ENCODE measurements around the gene GPR65.

GPR65 gene

GRCh38 chr14:88005050-88005481 lies at the start of gene GPR65:
Gene GPR65, plus strand, starts transcription at chr14:88005135. Its CDS starts 5,713 bp downstream, at chr14:88010848.
- DNase-seq (ENCODE audit: low spot score), result no peak

GRCh38 chr14:87955501-87955900 lies 49.4 kb upstream of the GPR65 start:
- no peak for DNase-seq (ENCODE audit: low spot score)

- no peak for DNase-seq (ENCODE audit: low spot score)
Measured at GRCh38 chr14:87960013-87960787, 44.7 kb upstream of the GPR65 start.

DNA sequence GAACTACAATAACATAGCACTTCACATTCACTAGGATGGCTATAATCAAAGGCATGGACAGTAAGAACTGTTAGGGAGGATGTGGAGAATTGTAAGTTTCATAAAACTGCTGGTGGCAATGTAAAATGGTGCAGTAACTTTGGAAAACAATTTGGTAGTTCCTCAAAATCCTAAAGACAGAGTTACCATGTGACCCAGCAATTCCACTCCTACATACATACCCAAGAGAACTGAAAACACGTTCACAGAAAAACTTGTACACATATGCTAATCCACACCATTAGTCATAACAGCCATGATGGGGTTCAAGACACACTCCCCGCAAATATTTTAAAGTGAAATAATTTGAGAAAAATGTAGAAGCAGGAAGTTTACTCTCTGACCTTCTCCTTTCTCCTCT lies 43.7 kb upstream of the GPR65 start:
- no peak for DNase-seq (ENCODE audit: low spot score)

DNA sequence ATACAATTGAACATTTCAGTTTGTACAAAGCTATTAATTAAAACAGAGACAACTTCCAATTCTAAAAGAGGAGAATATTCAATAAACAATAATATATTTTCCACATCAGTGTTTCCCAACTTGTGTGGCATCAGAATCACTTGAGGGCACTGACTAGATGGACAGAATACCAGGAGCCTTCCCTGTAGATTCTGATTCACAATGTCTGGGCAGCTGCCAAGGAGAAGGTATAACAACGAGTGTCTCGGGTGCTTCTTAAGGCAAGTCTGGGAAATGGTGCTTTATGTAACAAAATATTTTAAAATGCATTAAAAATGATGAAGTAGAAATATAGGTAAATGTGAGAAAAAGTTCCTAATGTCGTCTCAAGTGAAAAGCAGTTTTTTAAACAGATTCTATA lies 38.1 kb upstream of the GPR65 start:
- no peak for DNase-seq (ENCODE audit: low spot score)

DNA sequence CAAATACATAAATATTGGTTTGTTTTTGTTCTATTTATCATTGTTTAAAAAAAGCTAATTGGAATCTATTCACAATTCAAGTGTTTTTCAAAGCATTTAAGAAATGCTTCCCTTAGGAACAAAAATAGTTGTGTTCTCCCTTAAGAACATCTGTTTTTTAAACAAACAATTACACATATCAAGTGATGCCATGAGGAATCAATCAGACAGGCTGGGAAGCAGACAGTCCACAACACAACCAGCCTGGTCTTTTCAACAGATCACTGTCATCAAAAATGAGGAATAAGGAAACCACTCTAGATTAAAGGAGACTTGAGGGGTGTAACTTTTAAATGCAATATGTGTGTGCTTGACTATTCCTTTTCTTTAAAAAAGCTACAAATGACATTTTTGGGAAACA lies 37.4 kb upstream of the GPR65 start:
- no peak for DNase-seq (ENCODE audit: low spot score)

DNA sequence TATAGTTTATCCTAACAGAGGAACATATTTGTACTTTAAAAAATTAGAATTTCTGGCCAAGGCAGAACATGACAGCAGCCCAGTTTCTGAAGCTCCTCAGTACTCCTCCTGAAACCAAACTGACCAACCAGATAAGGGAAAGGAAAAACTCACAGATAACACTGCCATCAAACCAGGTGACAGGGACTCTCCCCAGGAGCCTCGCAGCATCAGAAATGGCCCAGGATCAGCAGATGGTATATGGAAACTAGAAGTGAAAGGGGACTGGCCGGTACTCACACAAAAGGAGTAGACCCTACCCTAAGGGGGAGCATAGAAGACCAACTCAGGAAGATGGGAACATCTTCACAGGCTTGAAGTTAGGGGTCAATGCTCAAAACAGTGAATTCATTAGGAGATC lies 33.9 kb upstream of the GPR65 start:
- DNase-seq (ENCODE audit: low spot score), result no peak

GRCh38 chr14:87975636-87976035 lies 29.3 kb upstream of the GPR65 start:
- no peak for DNase-seq (ENCODE audit: low spot score)

DNA sequence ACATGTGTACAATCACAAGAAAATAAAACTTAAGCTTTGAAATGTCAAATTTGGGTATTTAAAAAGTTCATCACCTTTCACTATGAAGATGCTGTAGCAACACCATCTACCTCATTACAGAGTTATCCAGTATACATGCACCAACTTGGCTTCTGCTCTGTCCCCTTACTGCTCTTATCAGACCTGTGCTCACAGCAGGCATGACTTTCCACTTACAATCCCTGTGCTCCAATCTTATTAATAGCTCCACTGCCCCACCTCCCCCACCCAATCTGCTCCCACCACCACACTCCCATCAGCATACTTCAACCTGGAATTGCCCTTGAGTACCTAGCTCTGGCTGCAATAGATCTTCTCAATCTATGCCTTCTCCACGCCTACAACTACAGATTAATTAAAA lies 25.2 kb upstream of the GPR65 start:
- DNase-seq (ENCODE audit: low spot score), result no peak

GRCh38 chr14:87989221-87989955 lies 15.5 kb upstream of the GPR65 start:
- DNase-seq (ENCODE audit: low spot score), result no peak

DNA sequence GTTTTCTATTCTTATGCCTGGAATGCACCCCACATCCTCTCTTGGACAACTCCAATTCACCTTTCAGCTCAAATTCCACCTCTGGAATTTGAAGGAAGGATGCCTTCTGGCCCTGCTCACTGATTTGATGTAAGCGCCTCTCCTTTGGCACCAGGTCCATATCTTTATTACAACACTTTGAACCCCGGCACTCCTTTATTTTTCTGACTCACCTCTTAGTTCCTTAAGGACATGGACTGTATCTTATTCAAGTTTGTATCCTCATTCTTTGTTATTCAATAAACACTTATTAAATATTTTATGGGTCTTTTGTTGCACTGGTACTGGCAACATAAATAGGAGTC lies 15.0 kb upstream of the GPR65 start:
- DNase-seq (ENCODE audit: low spot score), result no peak

DNA sequence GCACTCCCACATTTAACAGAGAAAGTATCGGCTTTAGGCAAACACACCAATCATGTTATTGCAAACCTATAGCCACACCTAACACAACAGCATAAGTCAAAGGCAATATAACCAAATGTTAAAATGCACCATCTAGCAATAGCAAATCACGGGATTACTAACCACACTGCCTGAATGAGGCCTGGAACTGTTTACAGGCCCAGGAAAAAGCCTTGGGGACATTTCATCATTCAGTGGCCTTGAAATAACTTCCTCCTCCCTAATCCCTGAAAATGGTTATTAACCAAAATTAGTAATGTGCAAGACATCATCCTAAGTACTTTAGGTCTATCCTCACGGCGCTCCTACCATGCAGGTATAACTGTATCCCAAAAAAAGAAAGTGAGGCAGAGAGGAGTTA lies 14.3 kb upstream of the GPR65 start:
- no peak for DNase-seq (ENCODE audit: low spot score)

GRCh38 chr14:87992346-87992717 lies 12.6 kb upstream of the GPR65 start:
- no peak for DNase-seq (ENCODE audit: low spot score)

- DNase-seq (ENCODE audit: low spot score), result peak; percentile 35
Measured at GRCh38 chr14:87992718-87993628, 12.0 kb upstream of the GPR65 start, which contains the start of gene GALC. Gene GALC, minus strand, starts transcription at chr14:87993182. Its CDS starts 18 bp downstream, at chr14:87993164.

GRCh38 chr14:87994974-87995373 lies 10.0 kb upstream of the GPR65 start:
- no peak for DNase-seq (ENCODE audit: low spot score)

GRCh38 chr14:87995500-87996290 lies 9.2 kb upstream of the GPR65 start:
- no peak for DNase-seq (ENCODE audit: low spot score)

DNA sequence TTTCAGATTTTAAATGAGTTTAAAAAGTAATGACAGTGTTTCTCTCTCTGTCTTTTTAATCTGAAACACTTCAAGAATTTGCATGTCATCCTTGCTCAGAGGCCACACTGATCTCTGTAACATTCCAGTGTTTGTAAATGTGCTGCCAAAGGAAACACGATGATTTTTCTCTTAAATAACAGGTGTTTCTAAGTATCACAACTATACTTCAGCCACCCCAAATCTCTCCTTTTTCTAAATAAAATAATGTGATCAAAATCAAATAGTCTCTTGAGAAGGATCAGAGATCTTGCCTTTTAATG lies 8.7 kb upstream of the GPR65 start:
- no peak for DNase-seq (ENCODE audit: low spot score)

DNA sequence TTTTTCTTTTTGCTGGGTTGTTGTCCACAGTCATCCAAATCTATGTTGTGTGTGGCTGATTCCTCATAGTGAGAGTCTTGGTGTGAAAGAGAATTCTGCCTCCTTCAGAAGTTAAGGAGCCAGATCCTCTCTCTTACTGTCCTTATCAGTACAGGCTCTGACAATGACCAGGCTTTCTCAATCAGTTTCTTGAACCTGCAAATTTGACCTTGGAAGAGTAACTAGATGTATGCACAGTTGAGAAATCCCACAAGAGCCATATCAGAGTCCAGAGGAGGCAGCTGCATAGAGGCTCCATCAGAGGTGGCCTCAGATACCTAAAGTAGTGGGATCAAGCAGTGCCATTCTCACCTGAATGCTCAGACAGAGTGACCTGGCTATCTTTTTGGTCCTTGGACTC lies 6.5 kb upstream of the GPR65 start:
- no peak for DNase-seq (ENCODE audit: low spot score)

GRCh38 chr14:87999277-87999676 lies 5.7 kb upstream of the GPR65 start:
- DNase-seq (ENCODE audit: low spot score), result no peak

GRCh38 chr14:88002421-88003075 lies 2.4 kb upstream of the GPR65 start:
- no peak for DNase-seq (ENCODE audit: low spot score)

GRCh38 chr14:88003425-88003824 lies 1.5 kb upstream of the GPR65 start:
- no peak for DNase-seq (ENCODE audit: low spot score)

All from D341Med (cell line).